K562 (cell line): ENCODE results near the gene TRAP1. TPM values are rescaled to one million over a fixed set of nuclear protein-coding genes. Genes with fewer than 3 reads are reported as not detected.
"Not testable (repeated sequence)": the region's sequence is repeated elsewhere in the genome, so short reads cannot be mapped to it uniquely, and the experiment has no call there.

ENCODE experiments used
- ATAC-seq: fragments of 200-7000 bp; cut with Tn5 transposase; 3 replicates; pipeline ENCODE4 v1.9.1; 2020; ENCODE audit warnings: moderate library complexity
- BruUV-seq: library from RNA; stranded (reverse); fragments of 400-500 nt; replicated peaks from 2 replicates; lab custom pipeline; 2021; lab: Mats Ljungman, UMichigan
- CTCF ChIA-PET: fragments of 300-600 bp; formaldehyde crosslinking; extraction: SDS; loops from one replicate; lab custom pipeline; 2021; ENCODE audit warnings: low intra/inter-chr PET ratio; lab: Yijun Ruan, JAX
- POLR2A ChIA-PET: fragments of 300-600, 350-650 bp; sonication (Branson Sonifier 250); formaldehyde crosslinking; extraction: SDS; loops from one replicate; lab custom pipeline; 2021; ENCODE audit warnings: antibody characterized with exemption, inconsistent platforms; lab: Yijun Ruan, JAX
- DNase-seq, 4 experiments: peaks; one replicate each; pipeline versions ENCODE4 v3.0.0 to v3.0.0-alpha.2; 2011 to 2018; ENCODE audit warnings: low spot score in 3 of 4, mixed read lengths in 3 of 4; ENCODE audit errors: extremely low read depth in 1 of 4
- FAIRE-seq: peaks from 2 replicates; lab custom pipeline; 2011; peaks lifted over from hg19 to GRCh38; lab: Jason Lieb, UNC
- H2AFZ ChIP-seq: 2 replicates; pipeline ENCODE4 v1.6.0; 2011; ENCODE audit warnings: low read depth, low read length, control low read depth, inconsistent platforms
- H3K27ac ChIP-seq: fragments of 200-600 bp; 3 replicates; pipeline ENCODE4 v1.8.0; 2011; ENCODE audit warnings: low read depth, mild to moderate bottlenecking, control low read depth, inconsistent platforms, low read length, moderate library complexity, mixed read lengths; ENCODE audit errors: extremely low read depth
- H3K27me3 ChIP-seq, 2 experiments: fragments of 300-600 bp in 1 of 2; 2 replicates in 1 of 2; 3 replicates in 1 of 2; pipeline versions ENCODE4 v1.6.0 to v1.8.0; 2011; ENCODE audit warnings: inconsistent platforms in 2 of 2, low read length in 2 of 2, mild to moderate bottlenecking in 1 of 2, mixed read lengths in 1 of 2, moderate library complexity in 1 of 2; ENCODE audit not compliant: control insufficient read depth in 2 of 2, insufficient read depth in 2 of 2
- H3K36me3 ChIP-seq: fragments of 300-600 bp; 3 replicates; pipeline ENCODE4 v1.8.0; 2011; ENCODE audit warnings: mild to moderate bottlenecking, low read length, inconsistent platforms; ENCODE audit not compliant: control insufficient read depth, insufficient read depth
- H3K4me1 ChIP-seq, 2 experiments: fragments of 200-600 bp in 1 of 2; replicated peaks in 1 of 2; 2 replicates in 1 of 2; 3 replicates in 1 of 2; pipeline versions ENCODE4 v1.5.1 to v1.8.0; 2011; ENCODE audit warnings: inconsistent platforms in 2 of 2, low read length in 2 of 2, mild to moderate bottlenecking in 1 of 2, mixed read lengths in 1 of 2, moderate library complexity in 1 of 2; ENCODE audit not compliant: control insufficient read depth in 2 of 2, insufficient read depth in 2 of 2
- H3K4me2 ChIP-seq: 2 replicates; pipeline ENCODE4 v1.6.1; 2011; ENCODE audit warnings: low read length, control low read depth, inconsistent platforms, mixed read lengths; ENCODE audit not compliant: insufficient read depth
- H3K4me3 ChIP-seq: fragments of 200-600 bp; sonication (generic), shearing (Covaris generic); 2 replicates; pipeline ENCODE4 v1.5.1; 2016; ENCODE audit warnings: control low read depth, inconsistent platforms
- H3K79me2 ChIP-seq: fragments of 200-600 bp; 3 replicates; pipeline ENCODE4 v1.8.0; 2011; ENCODE audit warnings: low read length, inconsistent platforms; ENCODE audit not compliant: control insufficient read depth, insufficient read depth
- H3K9ac ChIP-seq, 2 experiments: 2 replicates each; pipeline versions ENCODE4 v1.6.0 to v1.6.1; 2011; ENCODE audit warnings: low read depth in 2 of 2, low read length in 2 of 2, control low read depth in 1 of 2, inconsistent platforms in 1 of 2, mild to moderate bottlenecking in 1 of 2, mixed read lengths in 1 of 2; ENCODE audit not compliant: insufficient read depth in 1 of 2
- H3K9me1 ChIP-seq: one replicate; pipeline ENCODE4 v1.6.0; 2011; ENCODE audit warnings: inconsistent platforms, mild to moderate bottlenecking, low read length, moderate library complexity; ENCODE audit not compliant: control insufficient read depth, insufficient read depth
- H3K9me3 ChIP-seq: replicated peaks from 2 replicates; pipeline ENCODE4 v1.5.1; 2011; ENCODE audit warnings: low read depth, low read length, inconsistent platforms; ENCODE audit not compliant: control insufficient read depth, insufficient read depth
- H4K20me1 ChIP-seq: replicated peaks from 2 replicates; pipeline ENCODE4 v1.6.1; 2011; ENCODE audit warnings: low read length, inconsistent platforms, mixed read lengths; ENCODE audit not compliant: control insufficient read depth, insufficient read depth
- POLR2AphosphoS5 ChIP-seq: IDR thresholded peaks from 2 replicates; pipeline ENCODE4 v1.6.1; 2011; ENCODE audit warnings: mild to moderate bottlenecking, low read depth, low read length, moderate library complexity; ENCODE audit not compliant: control insufficient read depth, insufficient read depth
- POLR2G ChIP-seq: fragments of 200-400 bp; formaldehyde crosslinking; IDR thresholded peaks from 2 replicates; pipeline ENCODE4 v1.6.1; 2017; ENCODE audit warnings: low read depth, mild to moderate bottlenecking, antibody characterized with exemption, low read length, moderate library complexity
- WGBS: fragments of 100-300 bp; shearing (Covaris generic); methylation state at CpG from one replicate; pipeline ENCODE4 v1.1.6; 2016; ENCODE audit warnings: low coverage, mixed read lengths; ENCODE audit not compliant: insufficient coverage; ENCODE audit errors: missing lambda C conversion rate; 5-methylcytosine and 5-hydroxymethylcytosine counted together
- in situ Hi-C: fragments of 300-500 bp; cut with MboI; formaldehyde crosslinking; loops from 4 replicates; pipeline ENCODE4 v1.15.0; 2018; ENCODE audit warnings: inconsistent platforms, mixed read lengths
- intact Hi-C: fragments of 100-400 bp; cut with micrococcal nuclease; formaldehyde crosslinking; loops from 2 replicates; pipeline ENCODE4 v1.14.2; 2022
- polyA plus RNA-seq, 8 experiments: library from polyadenylated mRNA; depleted of rRNA in 4 of 8; stranded (reverse) in 5 of 8; unstranded in 3 of 8; fragments of >200 nt; fragmentation: Nextera tagmentation in 2 of 8; fragmentation: Illumina TruSeq in 1 of 8; extraction: Ambion mirVana in 2 of 8; extraction: Trizol in 1 of 8; gene quantifications; 2 replicates each; pipeline versions ENCODE4 v1.2.1 to v1.2.3, GENCODE V29; 2011 to 2014; ENCODE audit warnings: inconsistent platforms in 1 of 8, missing spikeins in 1 of 8
- total RNA-seq, 7 experiments: library from RNA; depleted of rRNA in 6 of 7; stranded (reverse); fragments of >200 nt in 6 of 7; fragmentation: Illumina TruSeq in 2 of 7; extraction: Trizol in 2 of 7; gene quantifications; 2 replicates each; pipeline versions ENCODE4 v1.2.1 to v1.2.3, GENCODE V29; 2011 to 2021; ENCODE audit warnings: low replicate concordance in 1 of 7
- TF ChIP-seq, protein P1 (sequence below), 3 experiments: fragments of 200-800 bp in 1 of 3; fragments of 250-450 bp in 1 of 3; fragments of 450-650 bp in 1 of 3; sonication (Bioruptor Pico) in 1 of 3; sonication (Bioruptor generic) in 1 of 3; formaldehyde crosslinking in 1 of 3; IDR thresholded peaks; 2 replicates each; pipeline versions ENCODE4 v1.6.1 to v1.8.0; 2016 to 2022; ENCODE audit warnings: mild to moderate bottlenecking in 2 of 3, missing genetic modification characterization in 2 of 3, missing compliant biosample characterization in 1 of 3, moderate library complexity in 1 of 3

TRAP1 gene
- total and polyA plus RNA-seq, 9 of the 15 experiments (the other 6 are each of a cell fraction or from before 2014, with no cell fraction given), result 19.1 to 436 (median 301) TPM

- H3K9ac ChIP-seq, H3K4me3 ChIP-seq, ATAC-seq, H3K4me2 ChIP-seq, FAIRE-seq, H3K9me1 ChIP-seq, DNase-seq, intact Hi-C loops, H3K27me3 ChIP-seq, H3K9me3 ChIP-seq, H4K20me1 ChIP-seq, CTCF ChIA-PET, BruUV-seq, H3K27ac ChIP-seq, in situ Hi-C loops, H2AFZ ChIP-seq: not testable (repeated sequence)
- POLR2A ChIA-PET, result interaction anchor here (1.4 to 2.4 kb wide), 2 partner anchors 11 to 152 kb away, joined by 4 to 15 read pairs; no protein-coding TSS in a partner anchor
- peaks cover 63% of the 10 kb centered on the region for H3K36me3 ChIP-seq
- H3K4me1 ChIP-seq, result peaks cover 22 to 47% of the 10 kb centered on the region in 2 experiments
- H3K79me2 ChIP-seq, result peaks cover 88% of the 10 kb centered on the region
- 95% methylated on average over 10 of the region's 10 CpGs for WGBS
These were observed 2.9 kb downstream of the TRAP1 start for GRCh38 chr16:3714378-3714777.

DNA sequence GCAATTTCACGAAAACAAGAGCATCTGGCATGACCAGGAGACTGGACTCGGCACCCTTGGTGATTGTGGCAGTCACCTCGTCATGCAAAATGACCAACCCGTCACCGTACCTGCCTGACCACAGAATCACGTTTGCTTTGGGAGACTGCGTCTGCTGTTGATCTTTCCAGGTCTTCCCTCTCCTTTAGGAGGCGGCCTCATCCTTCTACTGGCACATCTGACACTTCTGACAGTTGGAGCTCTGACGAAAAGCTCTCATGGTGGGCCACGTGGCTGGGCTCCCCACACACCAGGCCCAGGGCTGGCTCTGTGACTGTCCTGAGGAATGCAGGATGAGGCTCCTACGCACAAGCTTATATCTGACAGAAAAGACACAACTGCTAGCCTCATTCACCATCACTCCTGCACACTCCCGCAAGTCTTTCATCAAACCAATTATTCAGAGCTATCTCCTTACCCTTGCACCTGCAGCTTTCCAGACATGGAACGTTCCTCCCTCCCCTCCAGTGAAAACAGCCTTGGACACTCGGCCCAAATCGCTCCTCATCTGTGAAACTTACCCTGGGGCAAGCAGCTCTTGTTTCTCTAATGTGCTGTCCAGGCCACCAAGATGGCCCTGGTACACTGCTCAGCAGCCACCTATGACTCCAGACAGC is 3.6 kb downstream of the TRAP1 start:
- H3K27ac ChIP-seq, result peak overlapping the region; percentile 5; the same call in 1 of the 3 replicates
- H3K9me3 ChIP-seq, result 0 out of 2 replicates have a peak, but pooled peaks cover 1% of the 10 kb centered on the region
- H3K27me3 ChIP-seq, result no peaks in the 10 kb centered on the region
- peaks cover 9% of the 10 kb centered on the region for H3K9me1 ChIP-seq
- peak overlapping the region; percentile 18 for H3K4me2 ChIP-seq
- peaks cover 68% of the 10 kb centered on the region for H3K36me3 ChIP-seq
- no peak for FAIRE-seq
- peaks cover 93% of the 10 kb centered on the region for H3K79me2 ChIP-seq
- no peak for ATAC-seq
- POLR2A ChIA-PET, result interaction anchor here (1.3 to 2.4 kb wide), 3 partner anchors 11 to 152 kb away, joined by 4 to 15 read pairs (median 4); no protein-coding TSS in a partner anchor
- 82% methylated on average over 15 of the region's 15 CpGs for WGBS
- no peak for DNase-seq
- no peaks in the 10 kb centered on the region; the same call in 1 of the 2 replicates for H4K20me1 ChIP-seq
- H3K4me3 ChIP-seq, result no peak overlapping the region
- intact Hi-C loops (no loop called here), in situ Hi-C loops (no loop called here)
- CTCF ChIA-PET, result no interaction called here
- H3K4me1 ChIP-seq, result peaks cover 22 to 46% of the 10 kb centered on the region in 2 experiments
- TF ChIP-seq, protein P1, sequence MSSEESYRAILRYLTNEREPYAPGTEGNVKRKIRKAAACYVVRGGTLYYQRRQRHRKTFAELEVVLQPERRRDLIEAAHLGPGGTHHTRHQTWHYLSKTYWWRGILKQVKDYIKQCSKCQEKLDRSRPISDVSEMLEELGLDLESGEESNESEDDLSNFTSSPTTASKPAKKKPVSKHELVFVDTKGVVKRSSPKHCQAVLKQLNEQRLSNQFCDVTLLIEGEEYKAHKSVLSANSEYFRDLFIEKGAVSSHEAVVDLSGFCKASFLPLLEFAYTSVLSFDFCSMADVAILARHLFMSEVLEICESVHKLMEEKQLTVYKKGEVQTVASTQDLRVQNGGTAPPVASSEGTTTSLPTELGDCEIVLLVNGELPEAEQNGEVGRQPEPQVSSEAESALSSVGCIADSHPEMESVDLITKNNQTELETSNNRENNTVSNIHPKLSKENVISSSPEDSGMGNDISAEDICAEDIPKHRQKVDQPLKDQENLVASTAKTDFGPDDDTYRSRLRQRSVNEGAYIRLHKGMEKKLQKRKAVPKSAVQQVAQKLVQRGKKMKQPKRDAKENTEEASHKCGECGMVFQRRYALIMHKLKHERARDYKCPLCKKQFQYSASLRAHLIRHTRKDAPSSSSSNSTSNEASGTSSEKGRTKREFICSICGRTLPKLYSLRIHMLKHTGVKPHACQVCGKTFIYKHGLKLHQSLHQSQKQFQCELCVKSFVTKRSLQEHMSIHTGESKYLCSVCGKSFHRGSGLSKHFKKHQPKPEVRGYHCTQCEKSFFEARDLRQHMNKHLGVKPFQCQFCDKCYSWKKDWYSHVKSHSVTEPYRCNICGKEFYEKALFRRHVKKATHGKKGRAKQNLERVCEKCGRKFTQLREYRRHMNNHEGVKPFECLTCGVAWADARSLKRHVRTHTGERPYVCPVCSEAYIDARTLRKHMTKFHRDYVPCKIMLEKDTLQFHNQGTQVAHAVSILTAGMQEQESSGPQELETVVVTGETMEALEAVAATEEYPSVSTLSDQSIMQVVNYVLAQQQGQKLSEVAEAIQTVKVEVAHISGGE (CRISPR knock-in tag; IDR thresholded peaks at IDR 0.05), result no peak
- peak; percentile 16; the same call in 1 of the 2 replicates for TF ChIP-seq POLR2AphosphoS5
- TF ChIP-seq POLR2G, result peak; percentile 32; the same call in 1 of the 2 replicates
- H2AFZ ChIP-seq, result no peak overlapping the region
- H3K9ac ChIP-seq, result peak overlapping the region in 1 of 2 experiments; percentile 81; a peak in 2 of 4 replicates
- BruUV-seq, result no TSS peak
